AG04450 (cell line): ENCODE results near the gene TBX5. TPM values are rescaled to one million over a fixed set of nuclear protein-coding genes. Genes with fewer than 3 reads are reported as not detected.

Experiments used
- CTCF ChIA-PET: fragments of 300-600, 350-600 bp; formaldehyde crosslinking; extraction: SDS; loops from one replicate; lab custom pipeline; 2022; ENCODE audit warnings: antibody characterized with exemption, inconsistent platforms; lab: Charles Lee
- POLR2A ChIA-PET: fragments of 350-600 bp; formaldehyde crosslinking; extraction: SDS; loops from one replicate; lab custom pipeline; 2021; ENCODE audit warnings: antibody characterized with exemption, inconsistent platforms; lab: Yijun Ruan, JAX
- DNase-seq: peaks from one replicate; pipeline ENCODE4 v3.0.0-alpha.2; 2011; ENCODE audit warnings: low read depth, low spot score
- H3K27ac ChIP-seq: one replicate; pipeline ENCODE4 v1.5.1; 2012; ENCODE audit warnings: low read depth, low read length, control low read depth
- H3K27me3 ChIP-seq: one replicate; pipeline ENCODE4 v1.6.0; 2012; ENCODE audit warnings: low read length; ENCODE audit not compliant: control insufficient read depth, insufficient read depth
- H3K4me3 ChIP-seq: 2 replicates; pipeline ENCODE4 v1.5.1; 2011; ENCODE audit warnings: mild to moderate bottlenecking, low read depth, low read length, control low read depth
- H3K9me3 ChIP-seq: 2 replicates; pipeline ENCODE4 v1.5.1; 2012; ENCODE audit warnings: low read length; ENCODE audit not compliant: control insufficient read depth, insufficient read depth
- polyA plus RNA-seq: library from polyadenylated mRNA; depleted of rRNA; stranded (reverse); fragments of >200 nt; gene quantifications from 2 replicates; pipeline ENCODE4 v1.2.3, GENCODE V29; 2011
- TF ChIP-seq, protein P1 (sequence below): IDR thresholded peaks from 2 replicates; pipeline ENCODE4 v1.5.1; 2011; ENCODE audit warnings: low read depth, low read length, control low read depth, inconsistent platforms

The TBX5 gene
- polyA plus RNA-seq, 1 experiment: 16.8 TPM

DNA sequence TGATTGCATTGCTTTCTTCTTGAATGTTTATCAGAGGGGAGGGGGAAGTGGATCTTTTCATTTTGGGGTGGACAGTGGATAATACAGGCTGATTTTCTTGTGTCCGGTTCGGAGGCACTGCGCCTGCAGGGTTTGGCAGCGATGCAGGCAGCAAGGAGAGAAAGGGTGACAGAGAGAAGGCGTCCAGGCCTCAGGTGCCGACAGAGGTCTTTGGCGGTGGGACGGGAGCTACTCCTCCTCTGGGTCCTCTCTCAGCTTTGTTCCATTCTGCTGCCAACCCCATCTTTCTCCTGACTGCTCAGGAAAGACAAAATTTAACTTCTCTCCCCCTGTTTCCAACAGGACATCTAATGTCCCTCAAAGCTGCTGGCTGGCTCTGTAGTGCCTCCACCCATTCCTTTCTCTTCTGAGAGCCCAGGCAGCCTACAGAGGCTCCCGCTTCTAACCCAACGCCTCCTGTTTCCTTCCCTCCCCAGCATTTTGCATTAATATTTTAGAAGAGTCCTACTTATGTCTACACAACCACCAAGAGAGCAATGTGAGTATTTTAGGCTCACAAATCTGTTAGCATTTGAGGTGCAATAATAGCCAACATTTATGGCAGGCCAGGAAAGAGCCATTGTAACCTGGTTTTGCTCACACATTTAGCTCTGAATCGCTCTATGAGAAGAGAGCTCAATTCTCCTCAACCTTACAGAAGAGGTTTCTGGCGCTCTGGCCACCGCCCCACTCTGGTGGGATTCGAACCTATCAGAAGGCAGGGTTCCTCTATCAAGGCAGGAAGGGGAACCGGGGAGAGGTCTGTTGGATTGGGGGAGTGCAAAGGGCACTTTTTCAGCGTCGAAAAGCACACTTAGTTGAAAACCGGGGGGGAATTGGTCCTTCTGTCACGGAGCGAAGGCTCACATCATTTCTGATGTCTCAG lies 7.1 kb upstream of the TBX5 start:
- POLR2A ChIA-PET: interaction anchor here (1.0 kb wide), 1 partner anchor 10 kb away, joined by 6 read pairs; no protein-coding TSS in a partner anchor
- DNase-seq: no peak
- H3K9me3 ChIP-seq: no peaks in the 10 kb centered on the region
- CTCF ChIA-PET: interaction anchor here (0.8 kb wide), 1 partner anchor 433 kb away, joined by 3 read pairs; no protein-coding TSS in a partner anchor
- peak overlapping the region; percentile 83 for H3K4me3 ChIP-seq
- H3K27me3 ChIP-seq: no peaks in the 10 kb centered on the region
- TF ChIP-seq, protein P1, sequence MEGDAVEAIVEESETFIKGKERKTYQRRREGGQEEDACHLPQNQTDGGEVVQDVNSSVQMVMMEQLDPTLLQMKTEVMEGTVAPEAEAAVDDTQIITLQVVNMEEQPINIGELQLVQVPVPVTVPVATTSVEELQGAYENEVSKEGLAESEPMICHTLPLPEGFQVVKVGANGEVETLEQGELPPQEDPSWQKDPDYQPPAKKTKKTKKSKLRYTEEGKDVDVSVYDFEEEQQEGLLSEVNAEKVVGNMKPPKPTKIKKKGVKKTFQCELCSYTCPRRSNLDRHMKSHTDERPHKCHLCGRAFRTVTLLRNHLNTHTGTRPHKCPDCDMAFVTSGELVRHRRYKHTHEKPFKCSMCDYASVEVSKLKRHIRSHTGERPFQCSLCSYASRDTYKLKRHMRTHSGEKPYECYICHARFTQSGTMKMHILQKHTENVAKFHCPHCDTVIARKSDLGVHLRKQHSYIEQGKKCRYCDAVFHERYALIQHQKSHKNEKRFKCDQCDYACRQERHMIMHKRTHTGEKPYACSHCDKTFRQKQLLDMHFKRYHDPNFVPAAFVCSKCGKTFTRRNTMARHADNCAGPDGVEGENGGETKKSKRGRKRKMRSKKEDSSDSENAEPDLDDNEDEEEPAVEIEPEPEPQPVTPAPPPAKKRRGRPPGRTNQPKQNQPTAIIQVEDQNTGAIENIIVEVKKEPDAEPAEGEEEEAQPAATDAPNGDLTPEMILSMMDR: no peak
- H3K27ac ChIP-seq: peak overlapping the region; percentile 21

DNA sequence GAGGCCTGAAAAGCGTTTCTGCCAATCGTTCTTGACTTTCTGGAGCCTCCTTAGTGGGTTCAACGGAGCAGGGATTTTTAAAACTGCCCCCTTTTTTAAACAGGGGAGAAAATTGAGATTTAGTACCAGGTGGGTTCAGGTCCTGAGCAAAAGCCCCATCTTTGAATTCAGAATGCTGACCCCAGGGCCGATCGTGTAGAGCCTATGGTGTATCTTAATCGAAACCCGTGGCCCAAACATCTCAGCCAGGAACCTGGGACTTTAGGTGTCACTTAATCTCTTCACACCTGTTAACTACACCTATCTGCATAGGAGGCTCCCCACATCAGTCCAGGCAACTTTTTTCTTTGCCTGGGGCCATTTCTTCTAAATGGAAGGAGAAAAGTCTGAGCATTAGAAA lies 6.4 kb upstream of the TBX5 start:
- Histone ChIP-seq H3K27ac (peak overlapping the region; percentile 32), H3K9me3 (no peaks in the 10 kb centered on the region), H3K27me3 (no peaks in the 10 kb centered on the region), H3K4me3 (peak overlapping the region; percentile 83)
- no peak for DNase-seq
- CTCF ChIA-PET: no interaction called here
- TF ChIP-seq, protein P1: no peak
- POLR2A ChIA-PET: no interaction called here

DNA sequence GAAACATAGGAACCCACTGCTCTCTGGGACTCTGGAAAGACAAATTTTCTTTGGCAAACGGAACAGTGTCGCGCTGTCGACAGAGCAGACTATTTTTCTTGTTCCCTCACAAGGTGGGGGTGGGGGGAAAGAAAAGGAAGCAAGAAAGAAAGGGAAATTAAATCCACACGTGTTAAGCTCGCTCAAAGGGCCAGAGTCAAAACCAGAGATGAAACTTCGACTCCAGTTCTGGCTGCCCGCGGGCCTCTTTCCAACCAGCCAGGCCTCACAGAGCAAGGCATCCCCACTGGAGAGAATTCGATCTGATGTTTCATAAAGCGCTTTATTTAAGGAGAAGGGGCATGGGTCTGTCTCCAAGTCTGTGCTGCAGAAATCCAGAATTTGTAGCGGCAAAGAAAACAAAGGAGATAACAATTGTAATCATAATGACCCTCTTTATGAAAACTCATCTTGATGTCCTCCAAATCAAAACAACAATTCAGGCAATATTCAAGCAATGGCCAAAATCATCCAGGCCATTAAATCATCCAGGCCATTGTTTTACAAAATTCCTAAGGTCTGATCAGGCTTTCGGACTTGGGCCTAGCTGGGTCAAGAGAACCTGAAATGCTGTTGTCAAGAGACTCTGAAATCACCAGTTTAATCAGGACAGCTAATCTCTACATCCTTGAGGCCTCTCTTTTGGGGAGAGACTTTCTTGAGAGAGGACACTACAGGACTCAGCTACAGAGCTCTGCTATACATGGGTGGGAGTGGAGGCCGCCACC lies 5.3 kb upstream of the TBX5 start:
- ChIA-PET CTCF (no interaction called here), POLR2A (no interaction called here)
- no peaks in the 10 kb centered on the region for H3K27me3 ChIP-seq
- TF ChIP-seq, protein P1: no peak
- no peak for DNase-seq
- H3K9me3 ChIP-seq: no peaks in the 10 kb centered on the region
- peak overlapping the region; percentile 94 for H3K27ac ChIP-seq
- H3K4me3 ChIP-seq: peak overlapping the region; percentile 83

DNA sequence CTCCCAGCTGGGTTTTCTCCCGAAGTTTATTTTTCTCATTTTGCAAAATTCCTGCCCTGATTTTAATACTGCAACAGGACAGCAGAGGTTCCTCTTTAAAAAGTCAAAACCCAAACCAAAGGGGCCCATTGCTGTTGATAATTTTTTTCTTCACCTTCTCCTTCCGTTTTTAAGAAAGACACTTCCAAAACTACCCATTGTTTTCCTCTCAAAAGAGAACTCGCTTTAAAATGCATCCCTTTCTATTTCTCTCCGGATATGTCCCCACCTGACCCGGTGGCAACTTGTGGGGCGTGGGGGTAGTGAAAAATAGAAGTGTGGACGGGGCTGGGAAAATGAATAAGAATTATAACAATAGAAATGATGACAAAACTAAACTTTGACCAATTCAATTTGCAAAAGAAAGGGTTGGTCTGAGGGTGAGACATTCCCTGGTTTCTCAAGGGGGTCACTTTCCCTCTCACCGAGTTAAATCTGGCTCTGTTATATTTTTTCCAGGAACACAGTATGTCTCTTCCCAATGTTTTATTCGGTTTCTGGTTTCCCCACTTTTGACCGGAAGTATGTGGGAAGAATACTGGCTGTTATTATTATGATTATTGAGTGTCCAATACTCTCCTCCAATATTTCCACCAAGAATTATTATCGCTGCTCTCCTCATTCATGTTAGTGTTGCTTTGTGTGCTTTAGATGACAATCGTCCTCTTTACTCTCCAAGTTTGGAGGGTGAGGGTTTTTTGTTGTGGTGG lies 4.1 kb upstream of the TBX5 start:
- peak overlapping the region; percentile 83 for H3K4me3 ChIP-seq
- H3K27me3 ChIP-seq: no peaks in the 10 kb centered on the region
- CTCF ChIA-PET: interaction anchor here (1.3 kb wide), 1 partner anchor 67 kb away, joined by 3 read pairs; no protein-coding TSS in a partner anchor
- no peaks in the 10 kb centered on the region; the same call in 1 of the 2 replicates for H3K9me3 ChIP-seq
- POLR2A ChIA-PET: interaction anchor here (0.6 to 1.3 kb wide), 2 partner anchors 9 to 276 kb away, joined by 3 to 4 read pairs; no protein-coding TSS in a partner anchor
- TF ChIP-seq, protein P1: no peak
- H3K27ac ChIP-seq: peak overlapping the region; percentile 94
- no peak for DNase-seq
